Suprapubic skin (tissue), 3 donors: ENCODE data around the gene EYA2.

ENCODE experiments used
- EP300 ChIP-seq: sonication (generic); formaldehyde crosslinking; IDR thresholded peaks from one replicate; pipeline ENCODE4 v1.6.1; 2017; ENCODE audit warnings: antibody characterized with exemption
- POLR2A ChIP-seq, 2 donors: fragments of 450-650 bp; IDR thresholded peaks; one replicate each; pipeline ENCODE4 v1.6.1; 2017; ENCODE audit warnings: antibody characterized with exemption in 2 of 2, mild to moderate bottlenecking in 2 of 2, moderate library complexity in 2 of 2
- TF ChIP-seq, protein P1 (sequence below), 2 donors: fragments of 200-600 bp in 1 of 2; fragments of 450-650 bp in 1 of 2; sonication (generic) in 1 of 2; IDR thresholded peaks; one replicate each; pipeline ENCODE4 v1.5.1; 2016 to 2019; ENCODE audit warnings: antibody characterized with exemption in 2 of 2, mild to moderate bottlenecking in 1 of 2, moderate library complexity in 1 of 2

DNA sequence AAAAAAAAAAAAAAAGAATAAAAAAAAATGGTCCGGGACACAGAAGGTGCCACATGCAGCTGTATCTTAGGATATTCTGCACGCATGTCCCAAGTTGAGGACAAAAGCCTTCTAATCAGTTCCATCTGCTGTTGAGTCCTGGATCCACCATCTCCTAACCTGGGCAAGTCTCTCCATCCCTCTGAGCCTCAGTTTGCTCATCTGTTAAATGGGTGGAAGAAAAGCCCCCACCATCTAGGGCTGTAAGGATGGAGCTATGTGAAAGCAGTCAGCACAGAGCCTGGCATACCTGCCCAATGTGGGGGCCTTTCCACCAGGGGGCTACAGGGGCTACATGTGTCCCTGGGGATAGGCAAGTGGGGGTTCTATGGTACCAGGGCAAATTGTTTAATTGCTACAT is 253.4 kb downstream of the EYA2 start:
- no peak for TF ChIP-seq POLR2A (IDR thresholded peaks at IDR 0.05)
- TF ChIP-seq, protein P1, sequence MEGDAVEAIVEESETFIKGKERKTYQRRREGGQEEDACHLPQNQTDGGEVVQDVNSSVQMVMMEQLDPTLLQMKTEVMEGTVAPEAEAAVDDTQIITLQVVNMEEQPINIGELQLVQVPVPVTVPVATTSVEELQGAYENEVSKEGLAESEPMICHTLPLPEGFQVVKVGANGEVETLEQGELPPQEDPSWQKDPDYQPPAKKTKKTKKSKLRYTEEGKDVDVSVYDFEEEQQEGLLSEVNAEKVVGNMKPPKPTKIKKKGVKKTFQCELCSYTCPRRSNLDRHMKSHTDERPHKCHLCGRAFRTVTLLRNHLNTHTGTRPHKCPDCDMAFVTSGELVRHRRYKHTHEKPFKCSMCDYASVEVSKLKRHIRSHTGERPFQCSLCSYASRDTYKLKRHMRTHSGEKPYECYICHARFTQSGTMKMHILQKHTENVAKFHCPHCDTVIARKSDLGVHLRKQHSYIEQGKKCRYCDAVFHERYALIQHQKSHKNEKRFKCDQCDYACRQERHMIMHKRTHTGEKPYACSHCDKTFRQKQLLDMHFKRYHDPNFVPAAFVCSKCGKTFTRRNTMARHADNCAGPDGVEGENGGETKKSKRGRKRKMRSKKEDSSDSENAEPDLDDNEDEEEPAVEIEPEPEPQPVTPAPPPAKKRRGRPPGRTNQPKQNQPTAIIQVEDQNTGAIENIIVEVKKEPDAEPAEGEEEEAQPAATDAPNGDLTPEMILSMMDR (IDR thresholded peaks at IDR 0.05): no peak
- no peak for TF ChIP-seq EP300
